OCI-LY3 (cell line): ENCODE results near the gene DPM1.

Source experiments
- CTCF ChIP-seq: fragments of 200-600, 300-600 bp; sonication (generic); IDR thresholded peaks from 2 replicates; pipeline ENCODE4 v1.5.1; 2014; ENCODE audit warnings: antibody characterized with exemption, low read length, low read depth
- EZH2phosphoT487 ChIP-seq: fragments of 200-600 bp; shearing (Covaris generic); IDR thresholded peaks from 2 replicates; pipeline ENCODE4 v1.6.1; 2018; ENCODE audit warnings: antibody characterized with exemption, mixed run types, low read depth

- no peak for TF ChIP-seq CTCF
- no peak for TF ChIP-seq EZH2phosphoT487
Observed at GRCh38 chr20:50992336-50992732, 34.0 kb upstream of the DPM1 start.
